GM23338 (cell line): Measurements from ENCODE around the gene POLD4. TPM values are rescaled to one million over a fixed set of nuclear protein-coding genes. Genes with fewer than 3 reads are reported as not detected.

Source experiments
- ATAC-seq: fragments of 200-7000 bp; cut with Tn5 transposase; 3 replicates; pipeline ENCODE4 v1.9.1; 2020
- DNase-seq: peaks from one replicate; pipeline ENCODE4 v3.0.0-alpha.2; 2015; ENCODE audit warnings: low spot score
- H2AFZ ChIP-seq: fragments of 200-600 bp; sonication (generic); 2 replicates; pipeline ENCODE4 v1.8.0; 2016; ENCODE audit warnings: antibody characterized with exemption, mild to moderate bottlenecking, moderate library complexity
- H3F3A ChIP-seq: fragments of 200-600 bp; sonication (generic); replicated peaks from 2 replicates; pipeline ENCODE4 v1.8.0; 2017; ENCODE audit warnings: antibody characterized with exemption, mixed run types, low read depth
- H3K27ac ChIP-seq: fragments of 200-600 bp; sonication (generic); 2 replicates; pipeline ENCODE4 v1.6.1; 2016; ENCODE audit warnings: low read depth
- H3K27me3 ChIP-seq: fragments of 200-600 bp; sonication (generic); 2 replicates; pipeline ENCODE4 v1.8.0; 2016; ENCODE audit warnings: mild to moderate bottlenecking, mixed run types, moderate library complexity; ENCODE audit not compliant: insufficient read depth
- H3K36me3 ChIP-seq: fragments of 200-600 bp; sonication (generic); 2 replicates; pipeline ENCODE4 v1.8.0; 2016; ENCODE audit warnings: mild to moderate bottlenecking; ENCODE audit not compliant: insufficient read depth
- H3K4me1 ChIP-seq: fragments of 200-600 bp; sonication (generic); 2 replicates; pipeline ENCODE4 v1.8.0; 2016; ENCODE audit warnings: mild to moderate bottlenecking, moderate library complexity; ENCODE audit not compliant: insufficient read depth
- H3K4me2 ChIP-seq: fragments of 200-600 bp; sonication (generic); 2 replicates; pipeline ENCODE4 v1.7.1; 2017; ENCODE audit warnings: mixed run types
- H3K4me3 ChIP-seq: fragments of 200-600 bp; sonication (generic); 2 replicates; pipeline ENCODE4 v1.6.1; 2016; ENCODE audit warnings: mixed run types
- H3K79me2 ChIP-seq: fragments of 200-600 bp; sonication (generic); replicated peaks from 2 replicates; pipeline ENCODE4 v1.8.0; 2017; ENCODE audit warnings: mild to moderate bottlenecking; ENCODE audit not compliant: insufficient read depth
- H3K9me2 ChIP-seq: fragments of 200-600 bp; sonication (generic); 2 replicates; pipeline ENCODE4 v1.8.0; 2017; ENCODE audit not compliant: insufficient read depth
- H4K20me1 ChIP-seq: fragments of 200-600 bp; sonication (generic); replicated peaks from 2 replicates; pipeline ENCODE4 v1.8.0; 2017; ENCODE audit warnings: mild to moderate bottlenecking; ENCODE audit not compliant: insufficient read depth
- H3K27ac Mint-ChIP-seq: 2 replicates; pipeline ENCODE4 v1.8.0; 2020; ENCODE audit warnings: inconsistent platforms, mild to moderate bottlenecking, moderate library complexity, mixed read lengths
- H3K27me3 Mint-ChIP-seq: 3 replicates; pipeline ENCODE4 v1.8.0; 2022; ENCODE audit warnings: low read depth, mild to moderate bottlenecking, moderate library complexity, mixed read lengths, inconsistent platforms; ENCODE audit not compliant: insufficient read depth, poor library complexity
- H3K36me3 Mint-ChIP-seq: 3 replicates; pipeline ENCODE4 v1.8.0; 2021; ENCODE audit warnings: low read depth, mild to moderate bottlenecking, inconsistent platforms, moderate library complexity, mixed read lengths
- H3K4me1 Mint-ChIP-seq: 3 replicates; pipeline ENCODE4 v1.8.0; 2020; ENCODE audit warnings: mild to moderate bottlenecking, inconsistent platforms, mixed read lengths
- H3K4me3 Mint-ChIP-seq: 3 replicates; pipeline ENCODE4 v1.8.0; 2021; ENCODE audit warnings: moderate library complexity, mild to moderate bottlenecking, inconsistent platforms, mixed read lengths
- H3K9me3 Mint-ChIP-seq: 3 replicates; pipeline ENCODE4 v1.8.0; 2020; ENCODE audit warnings: moderate library complexity, mild to moderate bottlenecking, inconsistent platforms, mixed read lengths
- CREB1 ChIP-seq: fragments of 250-450 bp; sonication (Bioruptor Pico); IDR thresholded peaks from 2 replicates; pipeline ENCODE4 v1.5.0; 2020; ENCODE audit warnings: low read depth, mild to moderate bottlenecking, moderate library complexity
- ETS1 ChIP-seq: IDR thresholded peaks from 2 replicates; pipeline ENCODE4 v1.6.1; 2016; ENCODE audit warnings: antibody characterized with exemption
- EZH2 ChIP-seq: fragments of 200-600 bp; sonication (generic); IDR thresholded peaks from one replicate; pipeline ENCODE4 v1.8.0; 2017; ENCODE audit warnings: antibody characterized with exemption, mild to moderate bottlenecking, low read depth; ENCODE audit not compliant: unreplicated experiment
- EZH2phosphoT487 ChIP-seq: fragments of 200-600 bp; sonication (generic); IDR thresholded peaks from one replicate; pipeline ENCODE4 v1.8.1; 2018; ENCODE audit warnings: antibody characterized with exemption; ENCODE audit not compliant: unreplicated experiment
- JUNB ChIP-seq: IDR thresholded peaks from one replicate; pipeline ENCODE4 v1.6.1; 2016; ENCODE audit warnings: antibody characterized with exemption; ENCODE audit not compliant: unreplicated experiment
- NANOG ChIP-seq: IDR thresholded peaks from 2 replicates; pipeline ENCODE4 v1.6.1; 2016; ENCODE audit warnings: antibody characterized with exemption, borderline replicate concordance
- POLR2AphosphoS5 ChIP-seq: IDR thresholded peaks from 2 replicates; pipeline ENCODE4 v1.6.1; 2016; ENCODE audit warnings: antibody characterized with exemption, low read depth
- STAT1 ChIP-seq: IDR thresholded peaks from one replicate; pipeline ENCODE4 v1.6.1; 2016; ENCODE audit warnings: antibody characterized with exemption; ENCODE audit not compliant: unreplicated experiment
- ZNF114 ChIP-seq: fragments of 250-450 bp; sonication (Bioruptor Pico); IDR thresholded peaks from 2 replicates; pipeline ENCODE4 v1.5.0; 2020; ENCODE audit warnings: mild to moderate bottlenecking, moderate library complexity
- ZNF331 ChIP-seq: fragments of 250-450 bp; sonication (Bioruptor Pico); IDR thresholded peaks from 2 replicates; pipeline ENCODE4 v1.5.0; 2020; ENCODE audit warnings: low read depth, mild to moderate bottlenecking, moderate library complexity
- ZNF462 ChIP-seq: fragments of 250-450 bp; sonication (Bioruptor Pico); IDR thresholded peaks from 2 replicates; pipeline ENCODE4 v1.5.0; 2020; ENCODE audit warnings: mild to moderate bottlenecking, moderate library complexity
- polyA plus RNA-seq: library from polyadenylated mRNA; unstranded; fragments of >200 nt; fragmentation: Nextera tagmentation; extraction: Ambion mirVana; gene quantifications from 2 replicates; pipeline ENCODE4 v1.2.1, GENCODE V29; 2016
- total RNA-seq: library from RNA; depleted of rRNA; stranded (reverse); fragments of >200 nt; shearing (Covaris generic); gene quantifications from 2 replicates; pipeline ENCODE4 v1.2.3, GENCODE V29; 2014
- TF ChIP-seq, protein P1 (sequence below): IDR thresholded peaks from one replicate; pipeline ENCODE4 v1.6.1; 2018; ENCODE audit warnings: antibody characterized with exemption; ENCODE audit not compliant: unreplicated experiment
- TF ChIP-seq, protein P2 (sequence below), 2 experiments: fragments of 200-600 bp in 1 of 2; sonication (generic) in 1 of 2; conservative IDR thresholded peaks; 2 replicates each; pipeline versions ENCODE4 v1.5.1 to v1.6.1; 2016 to 2017; ENCODE audit warnings: antibody characterized with exemption in 2 of 2, low read depth in 2 of 2, mild to moderate bottlenecking in 2 of 2, moderate library complexity in 1 of 2

The POLD4 gene
- total and polyA plus RNA-seq, 2 experiments from 2014 or later: 16.2 to 23.0 TPM

DNA sequence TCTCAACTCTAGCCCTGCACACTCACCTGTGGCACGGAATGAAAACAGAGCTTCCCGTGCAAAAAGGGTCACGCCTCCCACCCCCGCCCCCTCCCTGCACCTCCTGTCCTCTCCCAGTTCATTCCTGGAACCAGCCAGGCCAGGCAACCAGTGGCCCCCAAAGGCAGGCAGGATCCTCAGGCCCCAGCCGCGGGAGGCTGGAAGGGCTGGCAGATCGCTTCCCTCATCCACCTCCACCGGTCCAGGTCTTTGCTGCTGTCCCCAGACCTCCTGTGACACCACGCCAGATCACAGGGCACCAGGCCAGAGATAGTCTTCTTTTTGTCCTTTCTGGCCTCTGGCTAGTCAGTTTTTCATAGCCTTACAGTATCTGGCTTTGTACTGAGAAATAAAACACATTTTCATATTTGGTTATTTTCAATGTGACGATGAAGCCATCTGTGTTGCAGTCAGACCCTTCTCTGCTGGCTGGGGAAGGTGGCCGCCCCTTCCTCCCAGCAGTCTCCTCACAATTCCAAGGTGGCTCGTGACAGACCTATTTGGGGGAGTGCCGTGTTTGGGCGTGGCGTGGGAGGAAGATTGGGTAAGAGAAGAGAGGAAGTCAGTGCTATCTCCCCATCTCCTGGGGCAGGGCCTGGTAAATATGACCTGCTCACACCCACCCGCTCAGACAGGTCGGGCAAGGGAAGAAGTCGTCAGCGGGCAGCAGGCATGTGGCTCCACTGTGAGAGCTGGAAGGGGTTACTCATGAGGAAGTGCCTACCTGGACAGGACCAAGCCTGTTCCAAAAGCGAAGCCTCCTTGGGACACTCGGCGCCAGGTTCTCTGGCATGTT is 40.9 kb downstream of the POLD4 start:
- no peaks in the 10 kb centered on the region for H3F3A ChIP-seq
- no peaks in the 10 kb centered on the region for H3K36me3 ChIP-seq
- Mint-ChIP-seq H3K27ac (no peak overlapping the region), H3K4me3 (no peak overlapping the region; the same call in 2 of the 3 replicates), H3K4me1 (peaks cover 2% of the 10 kb centered on the region; the same call in 1 of the 3 replicates), H3K27me3 (peaks cover 5% of the 10 kb centered on the region), H3K9me3 (no peaks in the 10 kb centered on the region), H3K36me3 (no peaks in the 10 kb centered on the region)
- H4K20me1 ChIP-seq: no peaks in the 10 kb centered on the region
- no peak for TF ChIP-seq CREB1
- TF ChIP-seq, protein P1, sequence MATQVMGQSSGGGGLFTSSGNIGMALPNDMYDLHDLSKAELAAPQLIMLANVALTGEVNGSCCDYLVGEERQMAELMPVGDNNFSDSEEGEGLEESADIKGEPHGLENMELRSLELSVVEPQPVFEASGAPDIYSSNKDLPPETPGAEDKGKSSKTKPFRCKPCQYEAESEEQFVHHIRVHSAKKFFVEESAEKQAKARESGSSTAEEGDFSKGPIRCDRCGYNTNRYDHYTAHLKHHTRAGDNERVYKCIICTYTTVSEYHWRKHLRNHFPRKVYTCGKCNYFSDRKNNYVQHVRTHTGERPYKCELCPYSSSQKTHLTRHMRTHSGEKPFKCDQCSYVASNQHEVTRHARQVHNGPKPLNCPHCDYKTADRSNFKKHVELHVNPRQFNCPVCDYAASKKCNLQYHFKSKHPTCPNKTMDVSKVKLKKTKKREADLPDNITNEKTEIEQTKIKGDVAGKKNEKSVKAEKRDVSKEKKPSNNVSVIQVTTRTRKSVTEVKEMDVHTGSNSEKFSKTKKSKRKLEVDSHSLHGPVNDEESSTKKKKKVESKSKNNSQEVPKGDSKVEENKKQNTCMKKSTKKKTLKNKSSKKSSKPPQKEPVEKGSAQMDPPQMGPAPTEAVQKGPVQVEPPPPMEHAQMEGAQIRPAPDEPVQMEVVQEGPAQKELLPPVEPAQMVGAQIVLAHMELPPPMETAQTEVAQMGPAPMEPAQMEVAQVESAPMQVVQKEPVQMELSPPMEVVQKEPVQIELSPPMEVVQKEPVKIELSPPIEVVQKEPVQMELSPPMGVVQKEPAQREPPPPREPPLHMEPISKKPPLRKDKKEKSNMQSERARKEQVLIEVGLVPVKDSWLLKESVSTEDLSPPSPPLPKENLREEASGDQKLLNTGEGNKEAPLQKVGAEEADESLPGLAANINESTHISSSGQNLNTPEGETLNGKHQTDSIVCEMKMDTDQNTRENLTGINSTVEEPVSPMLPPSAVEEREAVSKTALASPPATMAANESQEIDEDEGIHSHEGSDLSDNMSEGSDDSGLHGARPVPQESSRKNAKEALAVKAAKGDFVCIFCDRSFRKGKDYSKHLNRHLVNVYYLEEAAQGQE: no peak
- TF ChIP-seq, protein P2, sequence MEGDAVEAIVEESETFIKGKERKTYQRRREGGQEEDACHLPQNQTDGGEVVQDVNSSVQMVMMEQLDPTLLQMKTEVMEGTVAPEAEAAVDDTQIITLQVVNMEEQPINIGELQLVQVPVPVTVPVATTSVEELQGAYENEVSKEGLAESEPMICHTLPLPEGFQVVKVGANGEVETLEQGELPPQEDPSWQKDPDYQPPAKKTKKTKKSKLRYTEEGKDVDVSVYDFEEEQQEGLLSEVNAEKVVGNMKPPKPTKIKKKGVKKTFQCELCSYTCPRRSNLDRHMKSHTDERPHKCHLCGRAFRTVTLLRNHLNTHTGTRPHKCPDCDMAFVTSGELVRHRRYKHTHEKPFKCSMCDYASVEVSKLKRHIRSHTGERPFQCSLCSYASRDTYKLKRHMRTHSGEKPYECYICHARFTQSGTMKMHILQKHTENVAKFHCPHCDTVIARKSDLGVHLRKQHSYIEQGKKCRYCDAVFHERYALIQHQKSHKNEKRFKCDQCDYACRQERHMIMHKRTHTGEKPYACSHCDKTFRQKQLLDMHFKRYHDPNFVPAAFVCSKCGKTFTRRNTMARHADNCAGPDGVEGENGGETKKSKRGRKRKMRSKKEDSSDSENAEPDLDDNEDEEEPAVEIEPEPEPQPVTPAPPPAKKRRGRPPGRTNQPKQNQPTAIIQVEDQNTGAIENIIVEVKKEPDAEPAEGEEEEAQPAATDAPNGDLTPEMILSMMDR (conservative IDR thresholded peaks at IDR 0.05; ENCODE audit: low read depth in 2 of 2): no peak
- no peak for TF ChIP-seq ZNF114
- TF ChIP-seq ZNF331 (CRISPR knock-in tag): no peak
- no peak for TF ChIP-seq EZH2phosphoT487
- no peak for TF ChIP-seq STAT1
- TF ChIP-seq ZNF462: no peak
- TF ChIP-seq JUNB: no peak
- TF ChIP-seq EZH2: no peak
- no peak for TF ChIP-seq POLR2AphosphoS5
- TF ChIP-seq NANOG: no peak
- no peak for TF ChIP-seq ETS1
- H3K27ac ChIP-seq: no peak overlapping the region
- no peak overlapping the region for H2AFZ ChIP-seq
- DNase-seq: no peak
- ATAC-seq: no peak
- H3K79me2 ChIP-seq: no peaks in the 10 kb centered on the region
- peaks cover 10% of the 10 kb centered on the region; the same call in 1 of the 2 replicates for H3K27me3 ChIP-seq
- peaks cover 4% of the 10 kb centered on the region; the same call in 1 of the 2 replicates for H3K4me1 ChIP-seq
- H3K4me3 ChIP-seq: no peak overlapping the region
- no peak overlapping the region for H3K4me2 ChIP-seq
- H3K9me2 ChIP-seq: no peaks in the 10 kb centered on the region
